Measurements from ENCODE around the gene KIAA0753. TPM values are rescaled to one million over a fixed set of nuclear protein-coding genes. Genes with fewer than 3 reads are reported as not detected.

The KIAA0753 gene
- total RNA-seq, 1 experiment from 2014 or later = 6.9 TPM

DNA sequence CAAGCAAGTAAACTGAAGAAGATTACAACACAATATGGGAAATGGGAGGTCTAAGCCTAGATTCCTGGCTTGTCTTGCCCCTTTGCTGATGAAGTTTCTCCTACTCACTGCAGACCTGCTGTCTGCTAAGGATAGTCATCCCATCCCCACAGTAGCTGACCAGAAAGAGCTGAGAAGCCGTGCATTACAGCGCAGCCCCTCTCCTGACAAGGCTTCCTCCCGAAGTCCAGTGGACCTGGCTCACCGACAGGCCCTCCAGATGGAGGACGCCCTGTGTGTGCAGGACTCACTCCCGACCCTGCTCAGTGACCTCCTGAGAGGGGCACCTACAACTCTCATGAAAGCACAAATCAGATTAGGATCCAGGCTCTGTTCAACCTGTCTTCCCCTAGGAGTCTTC, 35.4 kb downstream of the KIAA0753 start:
- ChIA-PET CTCF (no interaction called here), POLR2A (ENCODE audit: unreplicated experiment) (no interaction called here)
- no peak for DNase-seq
- H3F3A ChIP-seq (ENCODE audit: low read length, unreplicated experiment) = no peaks in the 10 kb centered on the region
- TF ChIP-seq, protein P1, sequence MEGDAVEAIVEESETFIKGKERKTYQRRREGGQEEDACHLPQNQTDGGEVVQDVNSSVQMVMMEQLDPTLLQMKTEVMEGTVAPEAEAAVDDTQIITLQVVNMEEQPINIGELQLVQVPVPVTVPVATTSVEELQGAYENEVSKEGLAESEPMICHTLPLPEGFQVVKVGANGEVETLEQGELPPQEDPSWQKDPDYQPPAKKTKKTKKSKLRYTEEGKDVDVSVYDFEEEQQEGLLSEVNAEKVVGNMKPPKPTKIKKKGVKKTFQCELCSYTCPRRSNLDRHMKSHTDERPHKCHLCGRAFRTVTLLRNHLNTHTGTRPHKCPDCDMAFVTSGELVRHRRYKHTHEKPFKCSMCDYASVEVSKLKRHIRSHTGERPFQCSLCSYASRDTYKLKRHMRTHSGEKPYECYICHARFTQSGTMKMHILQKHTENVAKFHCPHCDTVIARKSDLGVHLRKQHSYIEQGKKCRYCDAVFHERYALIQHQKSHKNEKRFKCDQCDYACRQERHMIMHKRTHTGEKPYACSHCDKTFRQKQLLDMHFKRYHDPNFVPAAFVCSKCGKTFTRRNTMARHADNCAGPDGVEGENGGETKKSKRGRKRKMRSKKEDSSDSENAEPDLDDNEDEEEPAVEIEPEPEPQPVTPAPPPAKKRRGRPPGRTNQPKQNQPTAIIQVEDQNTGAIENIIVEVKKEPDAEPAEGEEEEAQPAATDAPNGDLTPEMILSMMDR (conservative IDR thresholded peaks at IDR 0.05; ENCODE audit: low read depth, low read length) = no peak
- TF ChIP-seq EZH2phosphoT487 (IDR thresholded peaks at IDR 0.05; ENCODE audit: borderline replicate concordance, low read length) = no peak
- TF ChIP-seq EZH2 (IDR thresholded peaks at IDR 0.05; ENCODE audit: low read length, unreplicated experiment) = no peak
- H3K4me1 ChIP-seq (ENCODE audit: insufficient read depth, low read length) = peaks cover 16% of the 10 kb centered on the region
- H3K4me2 ChIP-seq (ENCODE audit: low read length) = no peak overlapping the region
- BruUV-seq (replicated peaks) = no TSS peak
- intact Hi-C loops (cut with micrococcal nuclease) = no loop called here
- no peak overlapping the region for H3K27ac ChIP-seq (ENCODE audit: low read length)
- H3K9ac ChIP-seq (ENCODE audit: low read length) = no peak overlapping the region
- H2AFZ ChIP-seq (ENCODE audit: low read length) = no peak overlapping the region
- H3K9me2 ChIP-seq (replicated peaks; ENCODE audit: low read length) = no peaks in the 10 kb centered on the region
- no peaks in the 10 kb centered on the region for H3K79me2 ChIP-seq (ENCODE audit: low read length)
- H4K20me1 ChIP-seq (ENCODE audit: low read length) = no peaks in the 10 kb centered on the region
- H3K4me3 ChIP-seq (ENCODE audit: low read length) = no peak overlapping the region
- H3K36me3 ChIP-seq (ENCODE audit: low read depth, low read length) = peaks cover 38% of the 10 kb centered on the region
- ATAC-seq = no peak
- H3K27me3 ChIP-seq (ENCODE audit: low read length) = no peaks in the 10 kb centered on the region
- H3K9me3 ChIP-seq (ENCODE audit: low read length) = no peaks in the 10 kb centered on the region

DNA sequence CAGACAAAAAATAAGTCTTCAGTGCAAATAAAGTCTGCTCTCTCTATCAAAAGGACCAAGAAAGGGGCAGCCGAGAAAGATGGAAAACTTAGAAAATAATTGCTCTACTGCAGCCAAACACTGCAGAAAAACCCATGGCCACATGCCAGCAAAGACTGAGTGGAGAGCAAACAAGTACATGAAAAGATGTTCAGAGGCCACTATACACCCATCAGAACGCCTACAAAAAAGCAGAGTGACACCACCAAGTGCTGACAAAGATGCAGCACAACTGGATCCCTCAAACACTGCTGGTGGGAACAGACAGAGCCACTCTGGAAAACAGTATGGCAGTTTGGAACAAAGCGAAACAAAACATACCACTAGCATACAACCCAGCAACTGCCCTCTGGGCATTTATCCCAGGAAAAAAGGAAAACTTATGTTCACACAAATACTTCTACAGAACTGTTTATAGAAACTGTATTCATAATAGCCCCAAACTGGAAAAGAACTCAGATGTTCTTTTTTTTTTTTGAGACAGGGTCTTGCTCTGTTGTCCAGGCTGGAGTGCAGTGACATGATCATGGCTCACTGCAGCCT, 36.7 kb downstream of the KIAA0753 start:
- ChIA-PET POLR2A (ENCODE audit: unreplicated experiment) (no interaction called here), CTCF (no interaction called here)
- H3K36me3 ChIP-seq (ENCODE audit: low read depth, low read length) = peaks cover 34% of the 10 kb centered on the region; the same call in 1 of the 2 replicates

DNA sequence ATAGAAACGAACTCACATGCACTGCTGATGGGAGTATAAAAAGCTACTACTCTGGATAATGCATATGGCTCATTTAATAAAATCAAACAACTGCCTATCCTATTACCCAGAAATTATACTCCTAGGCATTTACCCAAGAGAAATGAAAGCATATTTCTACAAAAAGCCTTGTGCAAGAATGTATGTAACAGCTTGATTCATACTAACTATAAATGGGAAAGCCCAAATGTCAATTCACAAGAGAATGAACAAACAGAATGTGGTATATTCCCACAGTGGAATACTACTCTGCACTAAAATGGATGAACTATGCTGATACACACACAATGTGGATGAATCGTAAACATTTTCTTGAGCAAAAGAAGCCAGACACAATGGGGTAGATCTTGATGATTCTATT, 38.4 kb downstream of the KIAA0753 start:
- intact Hi-C loops (cut with micrococcal nuclease) = no loop called here
- no peak overlapping the region for H3K4me3 ChIP-seq (ENCODE audit: low read length)
- no peaks in the 10 kb centered on the region for H3F3A ChIP-seq (ENCODE audit: low read length, unreplicated experiment)
- H3K27me3 ChIP-seq (ENCODE audit: low read length) = no peaks in the 10 kb centered on the region
- CTCF ChIA-PET = no interaction called here
- no peak for ATAC-seq
- peaks cover 25% of the 10 kb centered on the region; the same call in 1 of the 2 replicates for H3K36me3 ChIP-seq (ENCODE audit: low read depth, low read length)
- no TSS peak for BruUV-seq (replicated peaks)
- H2AFZ ChIP-seq (ENCODE audit: low read length) = no peak overlapping the region
- no peaks in the 10 kb centered on the region for H4K20me1 ChIP-seq (ENCODE audit: low read length)
- H3K4me1 ChIP-seq (ENCODE audit: insufficient read depth, low read length) = no peaks in the 10 kb centered on the region
- no peak overlapping the region for H3K27ac ChIP-seq (ENCODE audit: low read length)
- no peak overlapping the region for H3K9ac ChIP-seq (ENCODE audit: low read length)
- H3K9me2 ChIP-seq (replicated peaks; ENCODE audit: low read length) = no peaks in the 10 kb centered on the region
- DNase-seq = no peak
- H3K79me2 ChIP-seq (ENCODE audit: low read length) = no peaks in the 10 kb centered on the region
- no peak for TF ChIP-seq EZH2 (IDR thresholded peaks at IDR 0.05; ENCODE audit: low read length, unreplicated experiment)
- TF ChIP-seq, protein P1 (conservative IDR thresholded peaks at IDR 0.05; ENCODE audit: low read depth, low read length) = no peak
- no peak for TF ChIP-seq EZH2phosphoT487 (IDR thresholded peaks at IDR 0.05; ENCODE audit: borderline replicate concordance, low read length)
- POLR2A ChIA-PET (ENCODE audit: unreplicated experiment) = interaction anchor here (0.6 kb wide), 1 partner anchor 17 kb away, joined by 3 read pairs; no protein-coding TSS in a partner anchor
- H3K4me2 ChIP-seq (ENCODE audit: low read length) = no peak overlapping the region
- no peaks in the 10 kb centered on the region for H3K9me3 ChIP-seq (ENCODE audit: low read length)

More for the DNA sequence above, 36.7 kb downstream of the KIAA0753 start:
- Histone ChIP-seq H3K4me3 (ENCODE audit: low read length) (no peak overlapping the region), H4K20me1 (ENCODE audit: low read length) (no peaks in the 10 kb centered on the region), H3K9me2 (replicated peaks; ENCODE audit: low read length) (no peaks in the 10 kb centered on the region), H3K27ac (ENCODE audit: low read length) (no peak overlapping the region), H3K4me2 (ENCODE audit: low read length) (no peak overlapping the region), H3K4me1 (ENCODE audit: insufficient read depth, low read length) (peaks cover 12% of the 10 kb centered on the region), H3K27me3 (ENCODE audit: low read length) (no peaks in the 10 kb centered on the region), H3K9me3 (ENCODE audit: low read length) (no peaks in the 10 kb centered on the region), H2AFZ (ENCODE audit: low read length) (no peak overlapping the region), H3K9ac (ENCODE audit: low read length) (no peak overlapping the region), H3F3A (ENCODE audit: low read length, unreplicated experiment) (no peaks in the 10 kb centered on the region), H3K79me2 (ENCODE audit: low read length) (no peaks in the 10 kb centered on the region)
- DNase-seq (no peak), ATAC-seq (no peak)
- intact Hi-C loops (cut with micrococcal nuclease) = no loop called here
- TF ChIP-seq, protein P1 (conservative IDR thresholded peaks at IDR 0.05; ENCODE audit: low read depth, low read length) = no peak
- TF ChIP-seq EZH2phosphoT487 (IDR thresholded peaks at IDR 0.05; ENCODE audit: borderline replicate concordance, low read length) (no peak), EZH2 (IDR thresholded peaks at IDR 0.05; ENCODE audit: low read length, unreplicated experiment) (no peak)
- no TSS peak for BruUV-seq (replicated peaks)
